ENCODE measurements around the gene RUFY1. TPM values are rescaled to one million over a fixed set of nuclear protein-coding genes. Genes with fewer than 3 reads are reported as not detected.
A peak's percentile ranks its signal among the peaks of the same experiment; 100 is the strongest.

Gene RUFY1
- total RNA-seq, 1 donor from 2014 or later, result 56.7 TPM

DNA sequence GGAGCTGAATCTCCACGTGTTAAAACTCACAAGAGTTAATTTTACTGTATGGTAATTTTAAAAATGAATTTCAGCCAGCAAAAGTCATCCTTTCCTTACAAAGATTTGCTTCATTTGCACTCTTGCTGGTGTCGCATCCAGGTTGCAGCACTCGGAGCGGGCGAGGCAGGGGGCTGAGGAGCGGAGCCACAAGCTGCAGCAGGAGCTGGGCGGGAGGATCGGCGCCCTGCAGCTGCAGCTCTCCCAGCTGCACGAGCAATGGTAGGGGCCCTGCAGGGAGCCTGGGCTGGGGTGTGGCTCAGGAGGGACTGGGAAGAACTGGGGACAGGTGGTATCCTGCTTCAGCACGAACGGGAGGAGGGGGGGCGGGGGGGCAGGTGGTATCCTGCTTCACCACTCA is 46.1 kb downstream of the RUFY1 start:
- ATAC-seq (no peak), DNase-seq (peak; percentile 46)
- TF ChIP-seq, protein P1, sequence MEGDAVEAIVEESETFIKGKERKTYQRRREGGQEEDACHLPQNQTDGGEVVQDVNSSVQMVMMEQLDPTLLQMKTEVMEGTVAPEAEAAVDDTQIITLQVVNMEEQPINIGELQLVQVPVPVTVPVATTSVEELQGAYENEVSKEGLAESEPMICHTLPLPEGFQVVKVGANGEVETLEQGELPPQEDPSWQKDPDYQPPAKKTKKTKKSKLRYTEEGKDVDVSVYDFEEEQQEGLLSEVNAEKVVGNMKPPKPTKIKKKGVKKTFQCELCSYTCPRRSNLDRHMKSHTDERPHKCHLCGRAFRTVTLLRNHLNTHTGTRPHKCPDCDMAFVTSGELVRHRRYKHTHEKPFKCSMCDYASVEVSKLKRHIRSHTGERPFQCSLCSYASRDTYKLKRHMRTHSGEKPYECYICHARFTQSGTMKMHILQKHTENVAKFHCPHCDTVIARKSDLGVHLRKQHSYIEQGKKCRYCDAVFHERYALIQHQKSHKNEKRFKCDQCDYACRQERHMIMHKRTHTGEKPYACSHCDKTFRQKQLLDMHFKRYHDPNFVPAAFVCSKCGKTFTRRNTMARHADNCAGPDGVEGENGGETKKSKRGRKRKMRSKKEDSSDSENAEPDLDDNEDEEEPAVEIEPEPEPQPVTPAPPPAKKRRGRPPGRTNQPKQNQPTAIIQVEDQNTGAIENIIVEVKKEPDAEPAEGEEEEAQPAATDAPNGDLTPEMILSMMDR (IDR thresholded peaks at IDR 0.05), result no peak
- no peaks in the 10 kb centered on the region for H3K9me3 ChIP-seq
- intact Hi-C loops (cut with DNase I), result no loop called here
- no peak overlapping the region for H3K27ac ChIP-seq
- peaks cover 97% of the 10 kb centered on the region for H3K36me3 ChIP-seq
- H3K27me3 ChIP-seq, result no peaks in the 10 kb centered on the region
- H3K4me3 ChIP-seq, result no peak overlapping the region
- no peaks in the 10 kb centered on the region for H3K4me1 ChIP-seq

DNA sequence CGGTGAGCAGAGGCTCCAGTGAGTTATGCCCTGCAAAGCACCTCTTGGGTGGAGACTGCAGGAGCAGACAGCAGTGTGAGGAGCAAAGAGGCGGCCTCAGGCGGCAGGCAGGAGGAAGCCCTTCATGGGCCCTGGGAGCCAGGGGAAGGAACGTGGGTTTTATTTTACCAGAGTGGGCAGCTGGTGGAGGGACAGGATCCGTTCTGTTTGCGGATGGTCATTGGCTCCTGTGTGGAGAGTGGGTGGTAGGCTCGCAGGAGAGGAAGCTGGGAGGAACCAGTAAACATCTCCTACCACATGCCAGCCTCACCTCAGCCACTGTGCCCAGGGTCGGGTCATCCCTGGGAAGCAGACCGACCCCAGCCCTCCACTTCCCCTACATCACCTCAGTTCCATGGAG is 48.7 kb downstream of the RUFY1 start:
- peaks cover 94% of the 10 kb centered on the region for H3K36me3 ChIP-seq

DNA sequence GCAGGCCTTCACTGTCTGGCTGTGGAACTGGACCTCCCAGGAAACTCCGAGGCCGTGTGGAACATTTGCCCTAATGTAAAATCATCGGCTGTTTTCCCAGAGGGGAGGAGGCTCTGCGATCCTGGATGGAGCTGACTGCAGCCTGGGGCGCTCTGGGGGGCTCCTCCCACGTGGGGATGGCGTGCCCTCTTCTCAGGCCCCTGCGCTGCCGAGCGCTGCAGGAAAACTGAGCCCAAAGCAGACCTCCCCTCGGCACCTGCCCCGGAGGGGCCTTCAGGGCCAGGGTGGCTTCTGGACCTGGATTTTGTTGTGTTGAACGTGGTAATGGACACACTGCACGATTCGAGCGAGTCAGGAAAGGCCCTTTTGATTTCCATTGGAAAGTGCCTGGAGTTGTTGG is 49.2 kb downstream of the RUFY1 start:
- TF ChIP-seq, protein P1 (IDR thresholded peaks at IDR 0.05), result no peak
- Histone ChIP-seq H3K36me3 (peaks cover 94% of the 10 kb centered on the region), H3K27me3 (no peaks in the 10 kb centered on the region), H3K4me3 (no peak overlapping the region), H3K4me1 (no peaks in the 10 kb centered on the region), H3K9me3 (no peaks in the 10 kb centered on the region), H3K27ac (no peak overlapping the region)
- DNase-seq, result peak; percentile 49
- intact Hi-C loops (cut with DNase I), result no loop called here
- peak; percentile 10 for ATAC-seq

More for the DNA sequence above, 48.7 kb downstream of the RUFY1 start:
- intact Hi-C loops (cut with DNase I), result no loop called here
- H3K9me3 ChIP-seq, result no peaks in the 10 kb centered on the region
- peak; percentile 5 for ATAC-seq
- H3K27me3 ChIP-seq, result no peaks in the 10 kb centered on the region
- TF ChIP-seq, protein P1 (IDR thresholded peaks at IDR 0.05), result no peak
- peak; percentile 55 for DNase-seq
- H3K27ac ChIP-seq, result no peak overlapping the region
- no peak overlapping the region for H3K4me3 ChIP-seq
- H3K4me1 ChIP-seq, result no peaks in the 10 kb centered on the region

DNA sequence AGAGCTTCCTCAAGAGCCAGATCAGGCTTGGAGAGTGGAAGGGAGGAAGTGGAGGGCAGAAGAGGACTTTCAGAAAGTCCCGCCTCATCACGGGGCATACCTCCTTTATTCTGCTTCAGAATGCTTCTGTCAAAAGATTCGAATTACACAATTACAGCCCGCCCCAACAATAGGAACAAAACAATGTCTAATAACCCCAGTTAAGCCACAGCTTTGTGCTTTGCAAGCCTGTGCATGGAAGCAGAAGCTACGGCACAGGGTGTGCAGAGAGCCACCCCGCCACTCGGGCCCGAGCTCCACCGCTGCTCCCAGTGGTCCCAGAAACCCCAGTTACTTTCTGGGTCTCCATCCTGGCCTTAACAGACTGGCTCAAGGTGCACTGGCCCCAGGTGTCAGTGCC is 49.6 kb downstream of the RUFY1 start:
- intact Hi-C loops (cut with DNase I), result no loop called here
- no peaks in the 10 kb centered on the region for H3K9me3 ChIP-seq
- no peak overlapping the region for H3K4me3 ChIP-seq
- ATAC-seq (peak; percentile 80), DNase-seq (peak; percentile 60)
- H3K27ac ChIP-seq, result no peak overlapping the region
- TF ChIP-seq, protein P1 (IDR thresholded peaks at IDR 0.05), result no peak
- no peaks in the 10 kb centered on the region for H3K27me3 ChIP-seq
- H3K36me3 ChIP-seq, result peaks cover 94% of the 10 kb centered on the region
- H3K4me1 ChIP-seq, result no peaks in the 10 kb centered on the region

DNA sequence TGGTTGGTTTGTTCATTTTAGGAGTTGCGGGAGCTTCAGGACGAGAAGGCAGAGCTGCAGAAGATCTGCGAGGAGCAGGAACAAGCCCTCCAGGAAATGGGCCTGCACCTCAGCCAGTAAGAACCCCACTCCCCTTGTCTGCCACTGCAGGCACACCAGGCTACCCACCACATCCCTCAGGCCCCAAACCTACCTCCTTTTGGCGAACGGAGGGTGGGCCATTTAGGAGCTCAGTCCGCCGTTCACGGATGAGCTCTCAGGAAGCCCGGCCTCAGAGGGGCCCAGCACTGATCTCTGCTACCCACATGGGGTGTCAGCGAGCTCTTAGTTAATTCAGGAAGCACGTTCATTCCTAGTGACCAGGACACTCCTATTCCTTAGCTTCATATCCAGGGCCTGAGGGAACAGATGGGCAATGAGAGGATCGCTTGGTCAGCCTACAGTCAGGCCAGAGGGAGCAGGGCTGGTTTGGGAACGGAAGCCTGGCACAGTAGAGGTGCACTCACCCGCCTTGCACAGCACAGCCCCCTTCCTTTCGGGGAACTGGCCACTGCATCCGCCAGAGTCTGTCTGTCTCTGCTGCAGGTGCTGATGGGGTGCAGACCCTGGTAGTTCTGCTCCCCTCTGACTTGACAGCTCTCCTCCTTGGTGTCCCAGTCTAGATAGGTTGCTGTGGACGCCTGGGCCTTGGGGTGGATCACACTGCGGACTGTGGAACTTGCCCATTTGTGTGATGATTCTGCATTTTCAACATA is 51.7 kb downstream of the RUFY1 start:
- Histone ChIP-seq H3K36me3 (peaks cover 91% of the 10 kb centered on the region), H3K4me3 (no peak overlapping the region), H3K4me1 (no peaks in the 10 kb centered on the region), H3K27ac (no peak overlapping the region), H3K9me3 (no peaks in the 10 kb centered on the region), H3K27me3 (no peaks in the 10 kb centered on the region)
- TF ChIP-seq, protein P1 (IDR thresholded peaks at IDR 0.05), result no peak
- intact Hi-C loops (cut with DNase I), result no loop called here
- ATAC-seq (no peak), DNase-seq (peak; percentile 52)
